GM10266 (cell line): ENCODE results near the gene TEX52.

ENCODE experiments used
- DNase-seq: peaks from one replicate; pipeline ENCODE4 v3.0.0; 2012; ENCODE audit errors: extremely low spot score
- CTCF ChIP-seq: IDR thresholded peaks from 2 replicates; pipeline ENCODE4 v1.5.1; 2012; ENCODE audit warnings: mild to moderate bottlenecking, low read depth; ENCODE audit not compliant: control insufficient read depth, insufficient read depth; ENCODE audit errors: missing control alignments

TEX52 gene

GRCh38 chr12:2819810-2820209 is 37.0 kb downstream of the TEX52 start:
- TF ChIP-seq CTCF: no peak
- DNase-seq: no peak

GRCh38 chr12:2813214-2814185 is 43.3 kb downstream of the TEX52 start:
- peak; percentile 69 for DNase-seq
- TF ChIP-seq CTCF: peak; percentile 74

GRCh38 chr12:2812290-2813213 is 44.3 kb downstream of the TEX52 start, which contains the start of gene ITFG2:
Gene ITFG2 (plus strand): TSS chr12:2812668. CDS start chr12:2812761, 93 bp downstream.
- no peak for TF ChIP-seq CTCF
- DNase-seq: peak; percentile 91

- no peak for DNase-seq
- TF ChIP-seq CTCF: no peak
Observed at GRCh38 chr12:2811801-2812200, 45.0 kb downstream of the TEX52 start.

- no peak for TF ChIP-seq CTCF
- no peak for DNase-seq
Observed at GRCh38 chr12:2806700-2807099, 50.1 kb downstream of the TEX52 start.

- no peak for TF ChIP-seq CTCF
- no peak for DNase-seq
Observed at GRCh38 chr12:2805143-2805520, 51.7 kb downstream of the TEX52 start.
